Measurements from ENCODE around the gene NUFIP1. TPM values are rescaled to one million over a fixed set of nuclear protein-coding genes. Genes with fewer than 3 reads are reported as not detected.

The NUFIP1 gene
- total and polyA plus RNA-seq, 2 of the 8 experiments (the other 6 are each of a cell fraction or from before 2014, with no cell fraction given): 4.6 to 16.6 TPM

DNA sequence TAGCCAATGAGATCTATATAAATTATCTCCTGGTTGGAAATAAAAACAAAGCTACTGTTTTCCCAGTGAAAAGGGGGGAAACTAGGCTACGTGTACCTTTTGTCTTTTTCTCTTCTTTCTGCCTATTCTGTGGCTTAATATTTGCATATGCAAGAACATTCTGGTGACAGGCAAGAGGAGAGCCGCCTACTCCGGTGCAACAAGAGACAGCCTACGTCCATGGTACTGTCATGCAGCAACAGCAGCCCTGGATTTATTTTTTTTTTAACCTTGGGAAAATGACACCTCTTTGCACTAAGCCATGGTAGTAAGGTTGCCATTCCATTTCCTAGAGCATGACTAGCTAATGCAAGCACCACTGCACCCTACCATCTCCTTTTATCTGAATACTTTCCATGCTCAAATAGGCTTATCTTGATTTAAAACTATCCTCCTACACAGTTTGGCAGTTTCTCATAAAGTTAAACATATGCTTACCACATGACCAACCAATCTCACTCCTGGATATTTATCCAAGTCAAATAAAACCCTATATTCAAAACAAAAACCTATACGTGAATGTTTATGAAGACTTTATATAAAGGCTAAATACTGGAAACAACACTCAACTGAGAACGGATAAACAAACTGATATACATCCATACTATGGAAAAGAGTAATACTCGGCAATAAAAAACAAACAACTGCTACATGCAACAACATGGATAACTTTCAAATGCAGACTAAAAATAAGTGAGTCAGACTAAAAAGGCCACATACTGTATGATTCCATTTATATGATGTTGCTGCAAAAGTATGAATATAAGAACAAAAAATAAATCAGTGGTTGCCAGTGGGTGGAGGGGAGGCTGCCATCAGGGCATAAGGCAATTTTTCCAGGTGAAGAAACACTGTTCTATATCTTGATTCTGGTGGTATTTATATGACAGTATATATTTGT lies 17.3 kb downstream of the NUFIP1 start:
- Histone ChIP-seq H2BK5ac (ENCODE audit: low read depth, low read length) (no peak overlapping the region), H4K5ac (ENCODE audit: insufficient read length, low read depth, low read length) (no peak overlapping the region), H3K79me2 (ENCODE audit: control insufficient read depth in 1 of 2, insufficient read depth in 2 of 2, low read length in 2 of 2) (peaks cover 0 to 14% of the 10 kb centered on the region in 2 experiments; a peak in 2 of 4 replicates), H2BK15ac (ENCODE audit: low read length) (no peak overlapping the region), H4K8ac (ENCODE audit: extremely low read depth, insufficient read depth, low read length) (no peak overlapping the region), H3K23ac (ENCODE audit: insufficient read length) (no peak overlapping the region), H3K36me3 (ENCODE audit: control insufficient read depth in 2 of 4, insufficient read depth in 4 of 4, low read length in 3 of 4) (peaks cover 0 to 21% (median 8%) of the 10 kb centered on the region in 4 experiments; a peak in 6 of 8 replicates), H3K23me2 (ENCODE audit: low read depth, low read length) (no peaks in the 10 kb centered on the region; the same call in 1 of the 2 replicates), H3K9ac (replicated peaks in 1 of 4; ENCODE audit: extremely low read depth in 1 of 4, low read depth in 3 of 4, low read length in 3 of 4) (peak overlapping the region in 1 of 4 experiments; percentile 34; a peak in 1 of 7 replicates), H4K91ac (replicated peaks; ENCODE audit: insufficient read length, low read length) (no peak overlapping the region), H3K27me3 (replicated peaks in 1 of 4; ENCODE audit: control insufficient read depth in 3 of 4, extremely low read depth in 1 of 4, insufficient read depth in 3 of 4, low read length in 3 of 4) (no peaks in the 10 kb centered on the region), H3K18ac (ENCODE audit: extremely low read depth, low read length) (no peak overlapping the region), H2BK20ac (ENCODE audit: low read length) (no peak overlapping the region), H3K4me2 (ENCODE audit: insufficient read depth in 1 of 2, low read depth in 2 of 2, low read length in 2 of 2) (no peak overlapping the region), H3K4ac (replicated peaks; ENCODE audit: insufficient read length, low read depth, low read length) (no peak overlapping the region), H4K20me1 (replicated peaks in 1 of 2; ENCODE audit: control insufficient read depth in 1 of 2, insufficient read depth in 2 of 2, low read length in 2 of 2) (no peaks in the 10 kb centered on the region), H2BK12ac (ENCODE audit: low read depth, low read length) (no peak overlapping the region), H3K4me3 (ENCODE audit: extremely low read depth in 1 of 4, insufficient read depth in 2 of 4, low read depth in 3 of 4, low read length in 4 of 4) (no peak overlapping the region), H3K4me1 (replicated peaks in 1 of 4; ENCODE audit: control insufficient read depth in 3 of 4, insufficient read depth in 4 of 4, low read length in 3 of 4) (no peaks in the 10 kb centered on the region; a peak in 1 of 7 replicates), H2AFZ (ENCODE audit: low read length) (no peak overlapping the region), H2AK5ac (ENCODE audit: low read depth, low read length) (no peak overlapping the region), H3K27ac (ENCODE audit: low read depth, low read length) (no peak overlapping the region), H2BK120ac (replicated peaks; ENCODE audit: low read depth, low read length) (no peak overlapping the region), H3K14ac (ENCODE audit: insufficient read length) (no peak overlapping the region), H3K9me3 (ENCODE audit: insufficient read depth in 2 of 2, low read depth in 1 of 2, low read length in 1 of 2) (no peaks in the 10 kb centered on the region), H3K79me1 (ENCODE audit: low read depth, low read length) (no peaks in the 10 kb centered on the region; the same call in 1 of the 2 replicates), H3K56ac (replicated peaks; ENCODE audit: insufficient read length, low read depth, low read length) (no peak overlapping the region)
- ChIA-PET POLR2A (ENCODE audit: partially characterized antibody) (no interaction called here), CTCF (ENCODE audit: partially characterized antibody) (interaction anchor here (1.6 to 3.2 kb wide), 4 partner anchors 15 to 487 kb away, joined by 4 to 14 read pairs (median 6); no protein-coding TSS in a partner anchor)
- no peak for DNase-seq (ENCODE audit: low read depth in 1 of 2, low spot score in 2 of 2)
- no peak for TF ChIP-seq RXRA (IDR thresholded peaks at IDR 0.05; ENCODE audit: insufficient read depth, low read depth, low read length)
- TF ChIP-seq CEBPB (IDR thresholded peaks at IDR 0.05; ENCODE audit: low read depth, low read length): no peak
- no peak for TF ChIP-seq JUND (IDR thresholded peaks at IDR 0.05; ENCODE audit: low read length)
- TF ChIP-seq SP1 (IDR thresholded peaks at IDR 0.05; ENCODE audit: low read depth, low read length): no peak
- WGBS, 2 experiments (ENCODE audit: extremely low coverage in 1 of 2, insufficient coverage in 1 of 2, insufficient read length in 1 of 2, insufficient replicate concordance in 2 of 2, low coverage in 1 of 2, low lambda C conversion rate in 2 of 2, missing lambda C conversion rate in 1 of 2): 85% methylated on average over 7 of the region's 7 CpGs; no CpG with 5 or more reads in 1 of the 2 experiments
- FAIRE-seq: no peak
